Measurements from ENCODE around the gene SPINK8. TPM values are rescaled to one million over a fixed set of nuclear protein-coding genes. Genes with fewer than 3 reads are reported as not detected.
"Not testable (repeated sequence)": the region's sequence is repeated elsewhere in the genome, so short reads cannot be mapped to it uniquely, and the experiment has no call there.

The SPINK8 gene
- total RNA-seq, 2 experiments from 2014 or later = not detected

DNA sequence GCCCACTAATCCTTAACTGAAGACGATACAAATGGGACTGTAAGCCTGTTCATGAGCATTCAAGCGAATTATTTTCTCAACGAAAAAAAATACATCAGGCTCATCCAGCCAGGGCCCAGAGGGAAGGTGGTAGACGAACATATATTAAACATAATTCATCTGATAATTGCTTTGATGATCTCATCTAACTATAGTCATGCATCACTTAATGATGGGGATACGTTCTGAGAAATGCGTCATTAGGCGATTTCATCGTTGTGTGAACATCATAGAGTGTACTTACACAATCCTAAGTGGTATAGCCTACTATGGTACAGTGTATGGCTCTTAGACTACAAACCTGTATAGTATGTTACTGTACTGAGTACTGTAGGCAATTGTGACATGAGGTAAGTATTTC lies 10.0 kb upstream of the SPINK8 start:
- no peak overlapping the region for H3K4me3 ChIP-seq (ENCODE audit: low read length)
- ChIA-PET CTCF (no interaction called here), POLR2A (no interaction called here)
- intact Hi-C loops (cut with DNase I, micrococcal nuclease) = no loop called here
- no peaks in the 10 kb centered on the region for H3K9me3 Mint-ChIP-seq
- H3K36me3 Mint-ChIP-seq (ENCODE audit: low read depth) = no peaks in the 10 kb centered on the region
- no peak overlapping the region for H3K4me3 Mint-ChIP-seq
- ATAC-seq (ENCODE audit: poor library complexity) (no peak), DNase-seq (no peak)
- no peaks in the 10 kb centered on the region for H3K27me3 Mint-ChIP-seq
- no peaks in the 10 kb centered on the region for H3K27me3 ChIP-seq (ENCODE audit: control insufficient read depth in 1 of 2, insufficient read depth in 2 of 2, low read length in 2 of 2)
- TF ChIP-seq, protein P1, sequence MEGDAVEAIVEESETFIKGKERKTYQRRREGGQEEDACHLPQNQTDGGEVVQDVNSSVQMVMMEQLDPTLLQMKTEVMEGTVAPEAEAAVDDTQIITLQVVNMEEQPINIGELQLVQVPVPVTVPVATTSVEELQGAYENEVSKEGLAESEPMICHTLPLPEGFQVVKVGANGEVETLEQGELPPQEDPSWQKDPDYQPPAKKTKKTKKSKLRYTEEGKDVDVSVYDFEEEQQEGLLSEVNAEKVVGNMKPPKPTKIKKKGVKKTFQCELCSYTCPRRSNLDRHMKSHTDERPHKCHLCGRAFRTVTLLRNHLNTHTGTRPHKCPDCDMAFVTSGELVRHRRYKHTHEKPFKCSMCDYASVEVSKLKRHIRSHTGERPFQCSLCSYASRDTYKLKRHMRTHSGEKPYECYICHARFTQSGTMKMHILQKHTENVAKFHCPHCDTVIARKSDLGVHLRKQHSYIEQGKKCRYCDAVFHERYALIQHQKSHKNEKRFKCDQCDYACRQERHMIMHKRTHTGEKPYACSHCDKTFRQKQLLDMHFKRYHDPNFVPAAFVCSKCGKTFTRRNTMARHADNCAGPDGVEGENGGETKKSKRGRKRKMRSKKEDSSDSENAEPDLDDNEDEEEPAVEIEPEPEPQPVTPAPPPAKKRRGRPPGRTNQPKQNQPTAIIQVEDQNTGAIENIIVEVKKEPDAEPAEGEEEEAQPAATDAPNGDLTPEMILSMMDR (IDR thresholded peaks at IDR 0.05) = no peak
- no peak overlapping the region for H3K27ac Mint-ChIP-seq
- H3K9me3 ChIP-seq (ENCODE audit: control insufficient read depth in 1 of 2, insufficient read depth in 1 of 2, low read length in 2 of 2) = no peaks in the 10 kb centered on the region
- no peaks in the 10 kb centered on the region for H3K4me1 Mint-ChIP-seq (ENCODE audit: low read depth)
- H3K4me1 ChIP-seq (ENCODE audit: insufficient read depth, low read length) = no peaks in the 10 kb centered on the region
- H3K27ac ChIP-seq (ENCODE audit: low read depth in 1 of 2, low read length in 2 of 2) = no peak overlapping the region
- H3K36me3 ChIP-seq (ENCODE audit: insufficient read depth, low read length) = no peaks in the 10 kb centered on the region

DNA sequence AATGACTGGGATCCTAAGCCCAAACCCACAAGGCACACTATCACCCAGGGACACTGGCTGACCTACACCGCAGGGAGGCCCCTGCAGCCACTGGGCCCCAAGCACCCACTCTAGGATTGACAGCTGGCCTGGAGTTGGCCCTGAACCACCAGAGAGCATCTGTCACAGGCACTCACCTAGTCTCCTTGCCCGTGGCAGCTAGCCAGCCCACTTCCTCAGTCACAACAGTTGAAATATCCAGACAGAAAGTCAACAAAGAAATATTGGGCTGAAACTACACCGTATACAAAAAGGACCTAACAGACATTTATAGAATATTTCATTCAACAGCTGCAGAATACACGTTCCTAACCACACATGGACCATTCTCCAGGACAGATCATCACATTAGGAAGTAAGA lies 5.2 kb upstream of the SPINK8 start:
- no peak for DNase-seq
- no peaks in the 10 kb centered on the region for H3K36me3 ChIP-seq (ENCODE audit: insufficient read depth, low read length)
- Mint-ChIP-seq H3K27ac (no peak overlapping the region), H3K4me3 (no peak overlapping the region), H3K4me1 (ENCODE audit: low read depth) (no peaks in the 10 kb centered on the region), H3K9me3 (no peaks in the 10 kb centered on the region), H3K27me3 (peaks cover 8% of the 10 kb centered on the region), H3K36me3 (ENCODE audit: low read depth) (no peaks in the 10 kb centered on the region)
- POLR2A ChIA-PET = interaction anchor here (1.4 kb wide), 1 partner anchor 17 kb away, joined by 4 read pairs; no protein-coding TSS in a partner anchor
- H3K27ac ChIP-seq (ENCODE audit: low read depth in 1 of 2, low read length in 2 of 2) = no peak overlapping the region
- CTCF ChIA-PET = no interaction called here
- H3K4me3 ChIP-seq (ENCODE audit: low read length) = no peak overlapping the region
- H3K4me1 ChIP-seq (ENCODE audit: insufficient read depth, low read length) = no peaks in the 10 kb centered on the region
- no peak for ATAC-seq (ENCODE audit: poor library complexity)
- no peaks in the 10 kb centered on the region for H3K9me3 ChIP-seq (ENCODE audit: control insufficient read depth in 1 of 2, insufficient read depth in 1 of 2, low read length in 2 of 2)
- intact Hi-C loops (cut with DNase I, micrococcal nuclease) = no loop called here
- TF ChIP-seq, protein P1 (IDR thresholded peaks at IDR 0.05) = no peak
- no peaks in the 10 kb centered on the region for H3K27me3 ChIP-seq (ENCODE audit: control insufficient read depth in 1 of 2, insufficient read depth in 2 of 2, low read length in 2 of 2)

DNA sequence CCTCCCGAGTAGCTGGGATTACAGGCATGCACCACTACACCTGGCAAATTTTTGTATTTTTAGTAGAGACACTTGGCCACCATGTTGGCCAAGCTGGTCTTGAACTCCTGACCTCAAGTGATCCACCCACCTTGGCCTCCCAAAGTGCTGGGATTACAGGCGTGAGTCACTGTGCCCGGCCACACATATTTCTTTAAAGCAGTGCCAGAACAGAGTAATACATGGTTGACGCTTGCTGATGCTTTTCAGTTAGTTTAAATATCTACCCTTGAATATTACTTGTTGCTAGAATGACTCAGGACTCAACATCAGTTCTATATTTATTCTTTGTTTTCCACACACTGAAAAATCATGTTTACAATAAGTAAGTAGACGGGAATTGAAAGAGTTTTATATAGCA lies 4.1 kb upstream of the SPINK8 start:
- H3K27me3 Mint-ChIP-seq; H3K9me3 Mint-ChIP-seq; H3K4me1 Mint-ChIP-seq (ENCODE audit: low read depth); H3K4me1 ChIP-seq (ENCODE audit: insufficient read depth, low read length); H3K9me3 ChIP-seq (ENCODE audit: control insufficient read depth in 1 of 2, insufficient read depth in 1 of 2, low read length in 2 of 2); H3K36me3 Mint-ChIP-seq (ENCODE audit: low read depth); H3K27ac Mint-ChIP-seq; H3K27me3 ChIP-seq (ENCODE audit: control insufficient read depth in 1 of 2, insufficient read depth in 2 of 2, low read length in 2 of 2); H3K27ac ChIP-seq (ENCODE audit: low read depth in 1 of 2, low read length in 2 of 2); H3K4me3 ChIP-seq (ENCODE audit: low read length); ATAC-seq (ENCODE audit: poor library complexity); H3K36me3 ChIP-seq (ENCODE audit: insufficient read depth, low read length); DNase-seq; CTCF ChIA-PET; intact Hi-C loops (cut with DNase I, micrococcal nuclease); POLR2A ChIA-PET; H3K4me3 Mint-ChIP-seq: not testable (repeated sequence)

DNA sequence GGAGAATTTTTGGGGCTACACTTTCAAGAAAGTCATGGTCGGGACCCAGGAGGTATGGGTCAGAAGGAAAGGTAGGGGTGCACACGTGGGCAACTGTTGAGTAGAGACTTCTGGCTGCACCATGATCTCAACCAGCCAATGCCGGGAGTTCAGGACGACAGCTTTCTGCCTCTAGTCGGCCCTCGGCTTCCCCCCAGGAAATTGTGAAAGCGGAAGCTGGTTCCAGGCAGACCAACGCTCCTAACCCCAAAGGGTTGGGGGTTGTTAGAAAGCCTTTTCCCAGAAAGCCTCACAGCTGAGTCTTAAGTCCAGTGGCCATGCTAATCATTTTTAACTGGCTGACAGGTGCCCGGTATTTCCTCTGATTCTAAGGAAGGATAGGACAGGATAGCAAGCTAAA lies 1.8 kb upstream of the SPINK8 start:
- peak in 1 of 14 experiments; percentile 3 for DNase-seq
- H3K36me3 ChIP-seq (ENCODE audit: insufficient read depth, low read length); ATAC-seq (ENCODE audit: poor library complexity); H3K9me3 Mint-ChIP-seq; intact Hi-C loops (cut with DNase I, micrococcal nuclease); H3K4me3 Mint-ChIP-seq; H3K4me3 ChIP-seq (ENCODE audit: low read length); H3K27me3 Mint-ChIP-seq; H3K27ac ChIP-seq (ENCODE audit: low read depth in 1 of 2, low read length in 2 of 2); CTCF ChIA-PET; H3K36me3 Mint-ChIP-seq (ENCODE audit: low read depth); H3K4me1 Mint-ChIP-seq (ENCODE audit: low read depth); H3K27me3 ChIP-seq (ENCODE audit: control insufficient read depth in 1 of 2, insufficient read depth in 2 of 2, low read length in 2 of 2); POLR2A ChIA-PET; H3K4me1 ChIP-seq (ENCODE audit: insufficient read depth, low read length); H3K27ac Mint-ChIP-seq; H3K9me3 ChIP-seq (ENCODE audit: control insufficient read depth in 1 of 2, insufficient read depth in 1 of 2, low read length in 2 of 2): not testable (repeated sequence)
